Caco-2 (cell line): ENCODE results near the gene TTC32. TPM values are rescaled to one million over a fixed set of nuclear protein-coding genes. Genes with fewer than 3 reads are reported as not detected.

Experiments used
- BruUV-seq: library from RNA; stranded (reverse); fragments of 400-500 nt; replicated peaks from 2 replicates; lab custom pipeline; 2021; lab: Mats Ljungman, UMichigan
- CTCF ChIA-PET: fragments of 300-600 bp; sonication (Branson Sonifier 250); formaldehyde crosslinking; loops from one replicate; lab custom pipeline; 2022; ENCODE audit warnings: antibody characterized with exemption; lab: Charles Lee
- POLR2A ChIA-PET: fragments of 300-600 bp; sonication (Branson Sonifier 250); formaldehyde crosslinking; loops from one replicate; lab custom pipeline; 2022; ENCODE audit warnings: antibody characterized with exemption; lab: Charles Lee
- DNase-seq, 2 experiments: peaks; one replicate each; pipeline versions ENCODE4 v3.0.0 to v3.0.0-alpha.2; 2020 to 2022
- H3K27me3 ChIP-seq: replicated peaks from 2 replicates; pipeline ENCODE4 v1.6.0; 2011; ENCODE audit warnings: low read length; ENCODE audit not compliant: control insufficient read depth, insufficient read depth
- H3K36me3 ChIP-seq: 2 replicates; pipeline ENCODE4 v1.5.1; 2011; ENCODE audit warnings: low read length; ENCODE audit not compliant: control insufficient read depth, insufficient read depth
- H3K4me1 ChIP-seq: fragments of 250-450 bp; sonication (Bioruptor Pico); 2 replicates; pipeline ENCODE4 v1.5.1; 2020; ENCODE audit warnings: mild to moderate bottlenecking
- H3K4me3 ChIP-seq: 2 replicates; pipeline ENCODE4 v1.5.1; 2011; ENCODE audit warnings: low read depth, mild to moderate bottlenecking, control low read depth, low read length
- H3K9me3 ChIP-seq: fragments of 250-450 bp; sonication (Bioruptor Pico); 2 replicates; pipeline ENCODE4 v1.5.1; 2020; ENCODE audit warnings: mild to moderate bottlenecking, moderate library complexity
- H3K27ac Mint-ChIP-seq: one replicate; pipeline ENCODE4 v1.8.0; 2022; ENCODE audit warnings: mixed read lengths; ENCODE audit not compliant: unreplicated experiment
- H3K27me3 Mint-ChIP-seq: one replicate; pipeline ENCODE4 v1.8.0; 2022; ENCODE audit warnings: mixed read lengths; ENCODE audit not compliant: insufficient read depth, unreplicated experiment
- H3K36me3 Mint-ChIP-seq: one replicate; pipeline ENCODE4 v1.8.0; 2022; ENCODE audit warnings: mild to moderate bottlenecking, mixed read lengths; ENCODE audit not compliant: insufficient read depth, unreplicated experiment
- H3K4me1 Mint-ChIP-seq: one replicate; pipeline ENCODE4 v1.8.0; 2022; ENCODE audit warnings: low read depth, mixed read lengths; ENCODE audit not compliant: unreplicated experiment
- H3K4me3 Mint-ChIP-seq: one replicate; pipeline ENCODE4 v1.8.0; 2022; ENCODE audit warnings: mild to moderate bottlenecking, moderate library complexity, mixed read lengths; ENCODE audit not compliant: unreplicated experiment
- H3K9me3 Mint-ChIP-seq: one replicate; pipeline ENCODE4 v1.8.0; 2022; ENCODE audit warnings: mixed read lengths; ENCODE audit not compliant: unreplicated experiment
- intact Hi-C: fragments of 100-400 bp; cut with micrococcal nuclease; formaldehyde crosslinking; loops from one replicate; pipeline ENCODE4 v1.10.0; 2022; ENCODE audit not compliant: unreplicated experiment
- total RNA-seq: library from RNA; stranded (reverse); gene quantifications from 2 replicates; pipeline ENCODE4 v1.2.3, GENCODE V29; 2022
- TF ChIP-seq, protein P1 (sequence below), 2 experiments: fragments of 200-600 bp in 1 of 2; IDR thresholded peaks; 1 replicate in 1 of 2; 2 replicates in 1 of 2; pipeline versions ENCODE4 v1.5.1 to v1.8.0; 2011 to 2022; ENCODE audit warnings: antibody characterized with exemption in 1 of 2, control low read depth in 1 of 2, inconsistent platforms in 1 of 2, low read depth in 1 of 2, low read length in 1 of 2, mild to moderate bottlenecking in 1 of 2, moderate library complexity in 1 of 2; ENCODE audit not compliant: insufficient read depth in 1 of 2, severe bottlenecking in 1 of 2, unreplicated experiment in 1 of 2

Gene TTC32
- total RNA-seq, 1 experiment from 2014 or later: 16.8 TPM

DNA sequence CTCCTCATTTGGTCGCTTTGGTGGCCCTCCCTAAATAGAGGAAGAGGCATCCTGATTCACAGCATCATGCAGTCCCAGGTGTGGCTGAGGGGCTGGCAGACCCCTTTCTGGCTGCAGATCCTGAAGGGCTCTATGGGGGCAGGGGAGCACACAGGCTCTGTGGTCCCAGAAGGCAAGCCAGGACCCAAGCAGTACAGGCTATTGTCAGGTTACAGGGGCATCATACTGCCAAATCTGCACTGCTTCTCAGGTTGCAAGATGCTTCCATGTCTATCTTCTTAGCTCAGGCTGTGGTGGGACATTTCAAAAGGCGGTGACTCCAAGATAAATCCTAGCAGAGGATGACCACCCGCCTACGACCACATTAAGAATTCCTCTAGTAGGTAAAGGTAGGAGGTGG is 54.3 kb downstream of the TTC32 start:
- Mint-ChIP-seq H3K36me3 (no peaks in the 10 kb centered on the region), H3K4me1 (no peaks in the 10 kb centered on the region), H3K4me3 (no peak overlapping the region), H3K9me3 (no peaks in the 10 kb centered on the region), H3K27ac (no peak overlapping the region), H3K27me3 (peaks cover 9% of the 10 kb centered on the region)
- Histone ChIP-seq H3K4me3 (no peak overlapping the region), H3K36me3 (no peaks in the 10 kb centered on the region), H3K9me3 (no peaks in the 10 kb centered on the region), H3K4me1 (no peaks in the 10 kb centered on the region), H3K27me3 (no peaks in the 10 kb centered on the region)
- ChIA-PET CTCF (no interaction called here), POLR2A (no interaction called here)
- intact Hi-C loops: no loop called here
- BruUV-seq: no TSS peak
- TF ChIP-seq, protein P1, sequence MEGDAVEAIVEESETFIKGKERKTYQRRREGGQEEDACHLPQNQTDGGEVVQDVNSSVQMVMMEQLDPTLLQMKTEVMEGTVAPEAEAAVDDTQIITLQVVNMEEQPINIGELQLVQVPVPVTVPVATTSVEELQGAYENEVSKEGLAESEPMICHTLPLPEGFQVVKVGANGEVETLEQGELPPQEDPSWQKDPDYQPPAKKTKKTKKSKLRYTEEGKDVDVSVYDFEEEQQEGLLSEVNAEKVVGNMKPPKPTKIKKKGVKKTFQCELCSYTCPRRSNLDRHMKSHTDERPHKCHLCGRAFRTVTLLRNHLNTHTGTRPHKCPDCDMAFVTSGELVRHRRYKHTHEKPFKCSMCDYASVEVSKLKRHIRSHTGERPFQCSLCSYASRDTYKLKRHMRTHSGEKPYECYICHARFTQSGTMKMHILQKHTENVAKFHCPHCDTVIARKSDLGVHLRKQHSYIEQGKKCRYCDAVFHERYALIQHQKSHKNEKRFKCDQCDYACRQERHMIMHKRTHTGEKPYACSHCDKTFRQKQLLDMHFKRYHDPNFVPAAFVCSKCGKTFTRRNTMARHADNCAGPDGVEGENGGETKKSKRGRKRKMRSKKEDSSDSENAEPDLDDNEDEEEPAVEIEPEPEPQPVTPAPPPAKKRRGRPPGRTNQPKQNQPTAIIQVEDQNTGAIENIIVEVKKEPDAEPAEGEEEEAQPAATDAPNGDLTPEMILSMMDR (IDR thresholded peaks at IDR 0.05; ENCODE audit: insufficient read depth in 1 of 2, low read depth in 1 of 2, low read length in 1 of 2, severe bottlenecking in 1 of 2, unreplicated experiment in 1 of 2): no peak
- no peak for DNase-seq

Other genes starting within 250 kb of the TTC32 start
- 7.2 and 8.1 TPM in 2 replicates for gene WDR35, start 88.1 kb upstream of the TTC32 start, total RNA-seq
- 16.2 and 18.1 TPM in 2 replicates for gene MATN3, start 110.7 kb upstream of the TTC32 start, total RNA-seq
- gene LAPTM4A, start 149.6 kb upstream of the TTC32 start, total RNA-seq: 121 and 140 TPM in 2 replicates